ENCODE data around the gene KRTAP9-2. TPM values are rescaled to one million over a fixed set of nuclear protein-coding genes. Genes with fewer than 3 reads are reported as not detected.
"Not testable (repeated sequence)": the region's sequence is repeated elsewhere in the genome, so short reads cannot be mapped to it uniquely, and the experiment has no call there.

Gene KRTAP9-2
- total RNA-seq, 1 donor: not detected

GRCh38 chr17:41256291-41256685 lies 29.8 kb downstream of the KRTAP9-2 start:
- peaks cover 18% of the 10 kb centered on the region for H3K27me3 ChIP-seq (ENCODE audit: insufficient read depth, low read length)
- no peak overlapping the region for H3K4me3 ChIP-seq (ENCODE audit: low read length)
- no peaks in the 10 kb centered on the region for H3K9me3 ChIP-seq (ENCODE audit: low read depth, low read length)
- no peaks in the 10 kb centered on the region for H3K4me1 ChIP-seq (ENCODE audit: insufficient read depth, low read length)

GRCh38 chr17:41258406-41258805 lies 32.0 kb downstream of the KRTAP9-2 start:
- no peaks in the 10 kb centered on the region for H3K9me3 ChIP-seq (ENCODE audit: low read depth, low read length)
- H3K27me3 ChIP-seq (ENCODE audit: insufficient read depth, low read length): peaks cover 18% of the 10 kb centered on the region
- no peaks in the 10 kb centered on the region for H3K4me1 ChIP-seq (ENCODE audit: insufficient read depth, low read length)
- no peak overlapping the region for H3K4me3 ChIP-seq (ENCODE audit: low read length)

- peaks cover 4% of the 10 kb centered on the region for H3K27me3 ChIP-seq (ENCODE audit: insufficient read depth, low read length)
- H3K9me3 ChIP-seq (ENCODE audit: low read depth, low read length): no peaks in the 10 kb centered on the region
- no peaks in the 10 kb centered on the region for H3K4me1 ChIP-seq (ENCODE audit: insufficient read depth, low read length)
- no peak overlapping the region for H3K4me3 ChIP-seq (ENCODE audit: low read length)
These were observed 36.8 kb downstream of the KRTAP9-2 start for GRCh38 chr17:41263212-41263611.

GRCh38 chr17:41264599-41264998 lies 38.2 kb downstream of the KRTAP9-2 start:
- H3K4me3 ChIP-seq (ENCODE audit: low read length): no peak overlapping the region
- no peaks in the 10 kb centered on the region for H3K9me3 ChIP-seq (ENCODE audit: low read depth, low read length)
- no peaks in the 10 kb centered on the region for H3K4me1 ChIP-seq (ENCODE audit: insufficient read depth, low read length)
- no peaks in the 10 kb centered on the region for H3K27me3 ChIP-seq (ENCODE audit: insufficient read depth, low read length)

- H3K27me3 ChIP-seq (ENCODE audit: insufficient read depth, low read length): no peaks in the 10 kb centered on the region
These were observed 38.6 kb downstream of the KRTAP9-2 start, which contains the start of gene KRTAP9-6 for GRCh38 chr17:41265078-41265477. Gene KRTAP9-6, plus strand, starts transcription at chr17:41265378. Its CDS starts 0 bp downstream, at chr17:41265378.

GRCh38 chr17:41267711-41268110 lies 41.3 kb downstream of the KRTAP9-2 start:
- H3K9me3 ChIP-seq (ENCODE audit: low read depth, low read length): no peaks in the 10 kb centered on the region

More at GRCh38 chr17:41265078-41265477, 38.6 kb downstream of the KRTAP9-2 start, which contains the start of gene KRTAP9-6:
- Histone ChIP-seq H3K4me1 (ENCODE audit: insufficient read depth, low read length) (no peaks in the 10 kb centered on the region), H3K4me3 (ENCODE audit: low read length) (no peak within 1 kb of the TSS), H3K9me3 (ENCODE audit: low read depth, low read length) (no peaks in the 10 kb centered on the region)

GRCh38 chr17:41271323-41271722 lies 44.9 kb downstream of the KRTAP9-2 start:
- not testable (repeated sequence) for H3K4me1 ChIP-seq (ENCODE audit: insufficient read depth, low read length); H3K4me3 ChIP-seq (ENCODE audit: low read length); H3K27me3 ChIP-seq (ENCODE audit: insufficient read depth, low read length); H3K9me3 ChIP-seq (ENCODE audit: low read depth, low read length)

More at GRCh38 chr17:41267711-41268110, 41.3 kb downstream of the KRTAP9-2 start:
- Histone ChIP-seq H3K4me1 (ENCODE audit: insufficient read depth, low read length) (no peaks in the 10 kb centered on the region), H3K27me3 (ENCODE audit: insufficient read depth, low read length) (no peaks in the 10 kb centered on the region), H3K4me3 (ENCODE audit: low read length) (no peak overlapping the region)

GRCh38 chr17:41271858-41272257 lies 45.4 kb downstream of the KRTAP9-2 start:
- Histone ChIP-seq H3K27me3 (ENCODE audit: insufficient read depth, low read length) (no peaks in the 10 kb centered on the region), H3K9me3 (ENCODE audit: low read depth, low read length) (no peaks in the 10 kb centered on the region), H3K4me1 (ENCODE audit: insufficient read depth, low read length) (no peaks in the 10 kb centered on the region), H3K4me3 (ENCODE audit: low read length) (no peak overlapping the region)

GRCh38 chr17:41275648-41276190 lies 49.3 kb downstream of the KRTAP9-2 start, which contains the start of gene KRTAP9-7:
Gene KRTAP9-7, plus strand, starts transcription at chr17:41275698. Its CDS starts 0 bp downstream, at chr17:41275698.
- H3K27me3 ChIP-seq (ENCODE audit: insufficient read depth, low read length); H3K9me3 ChIP-seq (ENCODE audit: low read depth, low read length); H3K4me1 ChIP-seq (ENCODE audit: insufficient read depth, low read length); H3K4me3 ChIP-seq (ENCODE audit: low read length): not testable (repeated sequence)

Other genes starting within 250 kb of the KRTAP9-2 start
- gene KRT40, start 242.3 kb upstream of the KRTAP9-2 start, total RNA-seq: 0.10 TPM
- 0.31 TPM for gene KRTAP3-3, start 232.5 kb upstream of the KRTAP9-2 start, total RNA-seq
- not detected for gene KRTAP3-2, start 226.7 kb upstream of the KRTAP9-2 start, total RNA-seq
- gene KRTAP3-1, start 217.5 kb upstream of the KRTAP9-2 start, total RNA-seq: not detected
- gene KRTAP1-5, start 199.4 kb upstream of the KRTAP9-2 start, total RNA-seq: not detected
- gene KRTAP1-4, start 196.5 kb upstream of the KRTAP9-2 start, total RNA-seq: not detected
- not detected for gene KRTAP1-3, start 191.8 kb upstream of the KRTAP9-2 start, total RNA-seq
- not detected for gene KRTAP1-1, start 185.2 kb upstream of the KRTAP9-2 start, total RNA-seq
- not detected for gene KRTAP2-1, start 179.3 kb upstream of the KRTAP9-2 start, total RNA-seq
- gene KRTAP2-2, start 171.4 kb upstream of the KRTAP9-2 start, total RNA-seq: not detected
- not detected for gene KRTAP2-3, start 166.5 kb upstream of the KRTAP9-2 start, total RNA-seq
- not detected for gene KRTAP2-4, start 160.8 kb upstream of the KRTAP9-2 start, total RNA-seq
- not detected for gene KRTAP4-7, start 142.5 kb upstream of the KRTAP9-2 start, total RNA-seq
- gene KRTAP4-8, start 128.5 kb upstream of the KRTAP9-2 start, total RNA-seq: not detected
- gene KRTAP4-16, start 124.4 kb upstream of the KRTAP9-2 start, total RNA-seq: not detected
- gene KRTAP4-9, start 121.3 kb upstream of the KRTAP9-2 start, total RNA-seq: not detected
- gene KRTAP4-11, start 108.3 kb upstream of the KRTAP9-2 start, total RNA-seq: not detected
- gene KRTAP4-12, start 102.5 kb upstream of the KRTAP9-2 start, total RNA-seq: not detected
- gene KRTAP4-6, start 86.1 kb upstream of the KRTAP9-2 start, total RNA-seq: not detected
- not detected for gene KRTAP4-5, start 76.8 kb upstream of the KRTAP9-2 start, total RNA-seq
- gene KRTAP4-4, start 65.9 kb upstream of the KRTAP9-2 start, total RNA-seq: not detected
- not detected for gene KRTAP4-3, start 58.4 kb upstream of the KRTAP9-2 start, total RNA-seq
- gene KRTAP4-2, start 48.4 kb upstream of the KRTAP9-2 start, total RNA-seq: not detected
- gene KRTAP4-1, start 41.7 kb upstream of the KRTAP9-2 start, total RNA-seq: not detected
- not detected for gene KRTAP9-1, start 36.8 kb upstream of the KRTAP9-2 start, total RNA-seq
- not detected for gene KRTAP9-3, start 5.8 kb downstream of the KRTAP9-2 start, total RNA-seq
- not detected for gene KRTAP9-8, start 11.4 kb downstream of the KRTAP9-2 start, total RNA-seq
- gene KRTAP9-4, start 23.0 kb downstream of the KRTAP9-2 start, total RNA-seq: not detected
- not detected for gene KRTAP9-9, start 28.7 kb downstream of the KRTAP9-2 start, total RNA-seq
- gene KRTAP9-6, start 38.7 kb downstream of the KRTAP9-2 start, total RNA-seq: not detected
- gene KRTAP9-7, start 49.0 kb downstream of the KRTAP9-2 start, total RNA-seq: not detected
- gene KRTAP29-1, start 76.2 kb downstream of the KRTAP9-2 start, total RNA-seq: not detected
- gene KRTAP16-1, start 82.7 kb downstream of the KRTAP9-2 start, total RNA-seq: 0.21 TPM
- not detected for gene KRTAP17-1, start 89.1 kb downstream of the KRTAP9-2 start, total RNA-seq
- not detected for gene KRT33A, start 124.2 kb downstream of the KRTAP9-2 start, total RNA-seq
- gene KRT33B, start 143.2 kb downstream of the KRTAP9-2 start, total RNA-seq: not detected
- 0.10 TPM for gene KRT34, start 155.7 kb downstream of the KRTAP9-2 start, total RNA-seq
- not detected for gene KRT31, start 171.0 kb downstream of the KRTAP9-2 start, total RNA-seq
- not detected for gene KRT37, start 197.9 kb downstream of the KRTAP9-2 start, total RNA-seq
- gene KRT38, start 214.3 kb downstream of the KRTAP9-2 start, total RNA-seq: not detected
- gene KRT32, start 240.7 kb downstream of the KRTAP9-2 start, total RNA-seq: not detected

All from mononuclear cell (primary cell).